GM13976 (cell line): Measurements from ENCODE around the gene HMGXB4.

ENCODE experiments used
- DNase-seq: peaks from one replicate; pipeline ENCODE4 v3.0.0; 2012; ENCODE audit warnings: low spot score
- CTCF ChIP-seq: IDR thresholded peaks from 2 replicates; pipeline ENCODE4 v1.5.1; 2012; ENCODE audit warnings: borderline replicate concordance, mild to moderate bottlenecking; ENCODE audit not compliant: insufficient read depth; ENCODE audit errors: extremely low read depth, missing control alignments, control extremely low read depth
- in situ Hi-C: fragments of 300-500 bp; cut with MboI; formaldehyde crosslinking; loops from one replicate; pipeline ENCODE4 v1.12.0; 2022; ENCODE audit warnings: low sequenced_read_pairs, mixed read lengths, inconsistent platforms; ENCODE audit not compliant: unreplicated experiment

HMGXB4 gene

GRCh38 chr22:35317680-35318290, 60.5 kb downstream of the HMGXB4 start:
- in situ Hi-C loops: no loop called here
- no peak for TF ChIP-seq CTCF
- DNase-seq: no peak

GRCh38 chr22:35318346-35319215, 61.3 kb downstream of the HMGXB4 start:
- in situ Hi-C loops: no loop called here
- no peak for DNase-seq
- no peak for TF ChIP-seq CTCF

- in situ Hi-C loops: no loop called here
- DNase-seq: no peak
Observed at GRCh38 chr22:35319244-35319985, 62.1 kb downstream of the HMGXB4 start.

GRCh38 chr22:35322126-35322525, 64.8 kb downstream of the HMGXB4 start:
- DNase-seq: no peak
- no peak for TF ChIP-seq CTCF
- in situ Hi-C loops: no loop called here

More at GRCh38 chr22:35319244-35319985, 62.1 kb downstream of the HMGXB4 start:
- TF ChIP-seq CTCF: no peak

- DNase-seq: no peak
- in situ Hi-C loops: no loop called here
- no peak for TF ChIP-seq CTCF
Observed at GRCh38 chr22:35322893-35323292, 65.6 kb downstream of the HMGXB4 start.

- no peak for TF ChIP-seq CTCF
- DNase-seq: no peak
- in situ Hi-C loops: no loop called here
Observed at GRCh38 chr22:35323305-35323704, 66.0 kb downstream of the HMGXB4 start.
